ENCODE results near the gene AUP1. TPM values are rescaled to one million over a fixed set of nuclear protein-coding genes. Genes with fewer than 3 reads are reported as not detected.

The AUP1 gene
- total RNA-seq, 2 experiments from 2014 or later: 90.8 to 92.7 TPM

DNA sequence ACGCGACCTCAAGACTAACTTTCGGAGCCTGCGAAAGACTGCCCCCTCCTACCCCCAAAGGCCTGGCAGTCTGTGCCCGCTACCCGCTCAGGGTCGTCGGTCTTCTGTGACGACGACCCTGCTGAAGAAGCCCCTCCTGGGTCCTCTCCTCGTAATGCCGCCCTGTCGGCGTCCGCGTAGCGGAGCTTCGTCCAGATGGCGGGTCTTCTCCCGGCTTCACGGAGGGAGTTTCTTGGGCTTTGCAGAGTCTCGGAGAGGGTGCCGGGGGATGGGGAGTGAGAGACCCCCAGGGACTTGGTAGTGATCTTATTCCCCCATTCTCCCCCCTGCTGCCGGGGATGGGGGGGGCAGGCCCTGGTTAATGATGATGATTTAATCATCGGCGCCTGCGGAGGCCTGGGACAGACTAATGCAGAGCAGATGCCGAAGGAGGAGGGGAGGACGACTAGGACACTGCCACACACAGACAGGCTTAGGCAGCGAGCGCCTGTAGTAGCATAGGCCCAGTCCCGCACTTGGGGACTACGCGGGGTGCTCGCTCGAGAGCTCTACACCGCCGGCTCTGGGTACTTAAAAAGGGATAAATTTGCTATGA is 21.5 kb downstream of the AUP1 start:
- peak overlapping the region; percentile 99 for H3K27ac Mint-ChIP-seq
- POLR2A ChIA-PET: interaction anchor here (0.5 to 4.8 kb wide), 5 partner anchors 8 to 308 kb away, joined by 3 to 21 read pairs (median 4); partner anchors contain the start of genes AUP1, HTRA2, INO80B and LBX2
- DNase-seq (peak; percentile 54), ATAC-seq (peak; percentile 7)
- intact Hi-C loops (cut with micrococcal nuclease): no loop called here
- peaks cover 36% of the 10 kb centered on the region for H3K4me1 Mint-ChIP-seq (ENCODE audit: low read depth)
- peaks cover 43% of the 10 kb centered on the region for H3K27me3 Mint-ChIP-seq
- CTCF ChIA-PET: interaction anchor here (1.0 to 3.4 kb wide), 6 partner anchors 9 to 83 kb away, joined by 3 to 27 read pairs (median 4); partner anchors contain the start of gene LBX2
- H3K4me3 Mint-ChIP-seq: peak overlapping the region; percentile 94
- H3K36me3 Mint-ChIP-seq (ENCODE audit: low read depth): peaks cover 33% of the 10 kb centered on the region
- no peaks in the 10 kb centered on the region for H3K9me3 Mint-ChIP-seq
- TF ChIP-seq, protein P1, sequence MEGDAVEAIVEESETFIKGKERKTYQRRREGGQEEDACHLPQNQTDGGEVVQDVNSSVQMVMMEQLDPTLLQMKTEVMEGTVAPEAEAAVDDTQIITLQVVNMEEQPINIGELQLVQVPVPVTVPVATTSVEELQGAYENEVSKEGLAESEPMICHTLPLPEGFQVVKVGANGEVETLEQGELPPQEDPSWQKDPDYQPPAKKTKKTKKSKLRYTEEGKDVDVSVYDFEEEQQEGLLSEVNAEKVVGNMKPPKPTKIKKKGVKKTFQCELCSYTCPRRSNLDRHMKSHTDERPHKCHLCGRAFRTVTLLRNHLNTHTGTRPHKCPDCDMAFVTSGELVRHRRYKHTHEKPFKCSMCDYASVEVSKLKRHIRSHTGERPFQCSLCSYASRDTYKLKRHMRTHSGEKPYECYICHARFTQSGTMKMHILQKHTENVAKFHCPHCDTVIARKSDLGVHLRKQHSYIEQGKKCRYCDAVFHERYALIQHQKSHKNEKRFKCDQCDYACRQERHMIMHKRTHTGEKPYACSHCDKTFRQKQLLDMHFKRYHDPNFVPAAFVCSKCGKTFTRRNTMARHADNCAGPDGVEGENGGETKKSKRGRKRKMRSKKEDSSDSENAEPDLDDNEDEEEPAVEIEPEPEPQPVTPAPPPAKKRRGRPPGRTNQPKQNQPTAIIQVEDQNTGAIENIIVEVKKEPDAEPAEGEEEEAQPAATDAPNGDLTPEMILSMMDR (IDR thresholded peaks at IDR 0.05): no peak

DNA sequence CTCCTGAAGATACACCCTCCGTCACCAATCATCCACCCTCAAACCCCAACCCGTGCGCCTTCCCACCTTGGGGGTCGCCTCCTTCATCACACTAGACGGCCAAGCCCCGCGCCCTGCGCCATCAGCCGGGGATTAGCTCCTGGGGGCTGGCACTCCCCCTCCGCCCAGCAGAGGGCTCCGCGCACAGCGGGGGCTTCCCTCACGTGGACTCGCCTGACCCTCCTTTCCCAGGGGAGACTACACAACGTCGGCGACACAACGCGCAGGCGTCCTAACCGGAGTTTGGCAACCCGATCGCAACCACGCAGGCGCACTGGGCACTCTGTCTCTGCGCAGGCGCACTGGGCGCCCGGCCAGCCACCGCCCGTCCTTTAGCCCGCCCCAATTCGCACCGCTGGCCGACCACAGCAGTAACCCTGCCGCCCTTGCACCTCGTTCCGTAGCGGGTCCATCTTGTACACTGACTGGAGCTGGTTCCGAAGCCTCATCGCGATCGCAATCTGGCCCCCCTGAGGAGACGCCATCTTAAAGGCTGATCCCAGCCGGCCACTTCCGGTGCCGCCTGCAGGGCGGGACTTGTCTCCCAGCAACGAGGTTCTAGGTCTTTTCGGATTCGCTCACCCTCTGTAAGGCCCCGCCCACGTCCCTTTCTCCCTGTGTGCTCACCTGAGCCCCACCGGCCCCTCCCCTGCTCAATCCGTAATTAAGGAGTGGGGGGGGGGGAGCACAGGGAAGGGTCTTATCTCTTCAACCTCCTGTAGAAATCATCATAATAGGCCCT is 22.2 kb downstream of the AUP1 start, which contains the start of gene PCGF1:
PCGF1 (minus strand) TSS at position 551 of the 781 bp plus-strand sequence; CDS start at position 524, 27 bp downstream.
- no peaks in the 10 kb centered on the region for H3K9me3 Mint-ChIP-seq
- DNase-seq (peak; percentile 100), ATAC-seq (peak; percentile 91)
- peaks cover 33% of the 10 kb centered on the region for H3K36me3 Mint-ChIP-seq (ENCODE audit: low read depth)
- peak within 1 kb of the TSS; percentile 94 for H3K4me3 Mint-ChIP-seq
- intact Hi-C loops (cut with micrococcal nuclease): no loop called here
- CTCF ChIA-PET: interaction anchor here (0.9 to 3.4 kb wide), 8 partner anchors 7 to 84 kb away, joined by 3 to 27 read pairs (median 4); partner anchors contain the start of genes AUP1, HTRA2, MRPL53 and TLX2
- POLR2A ChIA-PET: interaction anchor here (1.0 to 4.8 kb wide), 8 partner anchors 10 to 77 kb away, joined by 3 to 21 read pairs (median 4); partner anchors contain the start of genes AUP1, CCDC142, HTRA2 and INO80B
- H3K27me3 Mint-ChIP-seq: peaks cover 44% of the 10 kb centered on the region
- H3K4me1 Mint-ChIP-seq (ENCODE audit: low read depth): peaks cover 42% of the 10 kb centered on the region
- TF ChIP-seq, protein P1 (IDR thresholded peaks at IDR 0.05): peak; percentile 50
- peak within 1 kb of the TSS; percentile 99 for H3K27ac Mint-ChIP-seq

- no peak overlapping the region for H3K27ac Mint-ChIP-seq
- CTCF ChIA-PET: interaction anchor here (0.9 to 3.4 kb wide), 4 partner anchors 9 to 82 kb away, joined by 3 to 27 read pairs (median 5); partner anchors contain the start of genes AUP1, HTRA2 and TLX2
- peaks cover 33% of the 10 kb centered on the region for H3K36me3 Mint-ChIP-seq (ENCODE audit: low read depth)
- TF ChIP-seq, protein P1 (IDR thresholded peaks at IDR 0.05): no peak
- H3K4me3 Mint-ChIP-seq: peak overlapping the region; percentile 12
- H3K4me1 Mint-ChIP-seq (ENCODE audit: low read depth): peaks cover 43% of the 10 kb centered on the region
- DNase-seq: no peak
- H3K9me3 Mint-ChIP-seq: no peaks in the 10 kb centered on the region
- intact Hi-C loops (cut with micrococcal nuclease): no loop called here
- peaks cover 46% of the 10 kb centered on the region for H3K27me3 Mint-ChIP-seq
- ATAC-seq: no peak
- POLR2A ChIA-PET: interaction anchor here (4.8 kb wide), 1 partner anchor 24 kb away, joined by 21 read pairs; the partner anchor contains the start of genes AUP1 and HTRA2
Measured at GRCh38 chr2:74505448-74506246, 23.9 kb downstream of the AUP1 start.

- intact Hi-C loops (cut with micrococcal nuclease): no loop called here
- POLR2A ChIA-PET: interaction anchor here (1.4 to 2.4 kb wide), 2 partner anchors 14 to 22 kb away, joined by 3 to 8 read pairs; partner anchors contain the start of genes CCDC142 and TTC31
- CTCF ChIA-PET: interaction anchor here (1.0 to 2.1 kb wide), 7 partner anchors 22 to 113 kb away, joined by 3 to 16 read pairs (median 4); partner anchors contain the start of genes CCDC142, DQX1, TTC31 and WBP1
- TF ChIP-seq, protein P1 (IDR thresholded peaks at IDR 0.05): no peak
- H3K27me3 Mint-ChIP-seq: peaks cover 49% of the 10 kb centered on the region
- H3K9me3 Mint-ChIP-seq: no peaks in the 10 kb centered on the region
- H3K4me3 Mint-ChIP-seq: no peak overlapping the region
- DNase-seq (no peak), ATAC-seq (no peak)
- H3K4me1 Mint-ChIP-seq (ENCODE audit: low read depth): peaks cover 43% of the 10 kb centered on the region
- H3K36me3 Mint-ChIP-seq (ENCODE audit: low read depth): peaks cover 33% of the 10 kb centered on the region
- no peak overlapping the region for H3K27ac Mint-ChIP-seq
Measured at GRCh38 chr2:74504591-74504990, 24.9 kb downstream of the AUP1 start.

All from activated CD8-positive, alpha-beta T cell treated with anti-CD3 and anti-CD28 coated beads for 36 hours (primary cell).